Measurements from ENCODE around the gene INPP4B.
A peak's percentile ranks its signal among the peaks of the same experiment; 100 is the strongest.
"Not testable (repeated sequence)": the region's sequence is repeated elsewhere in the genome, so short reads cannot be mapped to it uniquely, and the experiment has no call there.

The INPP4B gene

GRCh38 chr4:142085513-142086292, 760.4 kb downstream of the INPP4B start:
- peaks cover 22% of the 10 kb centered on the region for H3K4me1 ChIP-seq (ENCODE audit: control insufficient read depth, insufficient read depth, low read length)
- H3K27me3 ChIP-seq (ENCODE audit: control insufficient read depth, insufficient read depth, low read length): no peaks in the 10 kb centered on the region
- no peak overlapping the region for H3K4me2 ChIP-seq (ENCODE audit: low read length)
- H3K4me3 ChIP-seq (ENCODE audit: low read length): no peak overlapping the region
- no peak overlapping the region for H3K9ac ChIP-seq (ENCODE audit: low read depth, low read length)
- H3K36me3 ChIP-seq (ENCODE audit: insufficient read depth, low read length): no peaks in the 10 kb centered on the region
- H3K9me3 ChIP-seq (replicated peaks; ENCODE audit: low read length): no peaks in the 10 kb centered on the region

- Histone ChIP-seq H3K4me3 (ENCODE audit: low read length) (no peak overlapping the region), H3K4me2 (ENCODE audit: low read length) (no peak overlapping the region), H3K9ac (ENCODE audit: low read depth, low read length) (no peak overlapping the region), H3K36me3 (ENCODE audit: insufficient read depth, low read length) (no peaks in the 10 kb centered on the region), H3K27me3 (ENCODE audit: control insufficient read depth, insufficient read depth, low read length) (no peaks in the 10 kb centered on the region), H3K4me1 (ENCODE audit: control insufficient read depth, insufficient read depth, low read length) (no peaks in the 10 kb centered on the region), H3K9me3 (replicated peaks; ENCODE audit: low read length) (no peaks in the 10 kb centered on the region)
These were observed 762.8 kb downstream of the INPP4B start for GRCh38 chr4:142083264-142083663.

GRCh38 chr4:142081025-142081424, 765.1 kb downstream of the INPP4B start:
- Histone ChIP-seq H3K4me1 (ENCODE audit: control insufficient read depth, insufficient read depth, low read length) (no peaks in the 10 kb centered on the region), H3K27me3 (ENCODE audit: control insufficient read depth, insufficient read depth, low read length) (no peaks in the 10 kb centered on the region), H3K9ac (ENCODE audit: low read depth, low read length) (no peak overlapping the region), H3K36me3 (ENCODE audit: insufficient read depth, low read length) (no peaks in the 10 kb centered on the region), H3K4me3 (ENCODE audit: low read length) (no peak overlapping the region), H3K4me2 (ENCODE audit: low read length) (no peak overlapping the region), H3K9me3 (replicated peaks; ENCODE audit: low read length) (no peaks in the 10 kb centered on the region)

- no peaks in the 10 kb centered on the region for H3K27me3 ChIP-seq (ENCODE audit: control insufficient read depth, insufficient read depth, low read length)
- H3K4me2 ChIP-seq (ENCODE audit: low read length): no peak overlapping the region
- no peaks in the 10 kb centered on the region for H3K4me1 ChIP-seq (ENCODE audit: control insufficient read depth, insufficient read depth, low read length)
- no peak overlapping the region for H3K9ac ChIP-seq (ENCODE audit: low read depth, low read length)
- no peaks in the 10 kb centered on the region for H3K36me3 ChIP-seq (ENCODE audit: insufficient read depth, low read length)
- no peak overlapping the region for H3K4me3 ChIP-seq (ENCODE audit: low read length)
- no peaks in the 10 kb centered on the region for H3K9me3 ChIP-seq (replicated peaks; ENCODE audit: low read length)
These were observed 766.1 kb downstream of the INPP4B start for GRCh38 chr4:142079959-142080358.

- Histone ChIP-seq H3K4me2 (ENCODE audit: low read length) (no peak overlapping the region), H3K27me3 (ENCODE audit: control insufficient read depth, insufficient read depth, low read length) (no peaks in the 10 kb centered on the region), H3K4me3 (ENCODE audit: low read length) (no peak overlapping the region), H3K9ac (ENCODE audit: low read depth, low read length) (no peak overlapping the region), H3K4me1 (ENCODE audit: control insufficient read depth, insufficient read depth, low read length) (no peaks in the 10 kb centered on the region), H3K9me3 (replicated peaks; ENCODE audit: low read length) (no peaks in the 10 kb centered on the region), H3K36me3 (ENCODE audit: insufficient read depth, low read length) (no peaks in the 10 kb centered on the region)
These were observed 769.1 kb downstream of the INPP4B start for GRCh38 chr4:142077048-142077447.

- not testable (repeated sequence) for H3K9ac ChIP-seq (ENCODE audit: low read depth, low read length); H3K4me2 ChIP-seq (ENCODE audit: low read length); H3K4me3 ChIP-seq (ENCODE audit: low read length); H3K4me1 ChIP-seq (ENCODE audit: control insufficient read depth, insufficient read depth, low read length); H3K27me3 ChIP-seq (ENCODE audit: control insufficient read depth, insufficient read depth, low read length); H3K9me3 ChIP-seq (replicated peaks; ENCODE audit: low read length); H3K36me3 ChIP-seq (ENCODE audit: insufficient read depth, low read length)
These were observed 777.8 kb downstream of the INPP4B start for GRCh38 chr4:142068304-142068703.

GRCh38 chr4:142066562-142066961, 779.5 kb downstream of the INPP4B start:
- H3K4me2 ChIP-seq (ENCODE audit: low read length); H3K9ac ChIP-seq (ENCODE audit: low read depth, low read length); H3K27me3 ChIP-seq (ENCODE audit: control insufficient read depth, insufficient read depth, low read length); H3K9me3 ChIP-seq (replicated peaks; ENCODE audit: low read length); H3K36me3 ChIP-seq (ENCODE audit: insufficient read depth, low read length); H3K4me1 ChIP-seq (ENCODE audit: control insufficient read depth, insufficient read depth, low read length); H3K4me3 ChIP-seq (ENCODE audit: low read length): not testable (repeated sequence)

- no peaks in the 10 kb centered on the region for H3K9me3 ChIP-seq (replicated peaks; ENCODE audit: low read length)
- H3K27me3 ChIP-seq (ENCODE audit: control insufficient read depth, insufficient read depth, low read length): no peaks in the 10 kb centered on the region
- no peak overlapping the region for H3K4me2 ChIP-seq (ENCODE audit: low read length)
- no peak overlapping the region for H3K9ac ChIP-seq (ENCODE audit: low read depth, low read length)
- H3K4me1 ChIP-seq (ENCODE audit: control insufficient read depth, insufficient read depth, low read length): no peaks in the 10 kb centered on the region
- no peak overlapping the region for H3K4me3 ChIP-seq (ENCODE audit: low read length)
- no peaks in the 10 kb centered on the region for H3K36me3 ChIP-seq (ENCODE audit: insufficient read depth, low read length)
These were observed 780.9 kb downstream of the INPP4B start for GRCh38 chr4:142065086-142065647.

GRCh38 chr4:142064181-142064580, 781.9 kb downstream of the INPP4B start:
- H3K4me1 ChIP-seq (ENCODE audit: control insufficient read depth, insufficient read depth, low read length): no peaks in the 10 kb centered on the region
- no peak overlapping the region for H3K9ac ChIP-seq (ENCODE audit: low read depth, low read length)
- H3K9me3 ChIP-seq (replicated peaks; ENCODE audit: low read length): no peaks in the 10 kb centered on the region
- H3K4me3 ChIP-seq (ENCODE audit: low read length): no peak overlapping the region
- no peak overlapping the region for H3K4me2 ChIP-seq (ENCODE audit: low read length)
- H3K36me3 ChIP-seq (ENCODE audit: insufficient read depth, low read length): no peaks in the 10 kb centered on the region
- H3K27me3 ChIP-seq (ENCODE audit: control insufficient read depth, insufficient read depth, low read length): no peaks in the 10 kb centered on the region

GRCh38 chr4:142045996-142046395, 800.1 kb downstream of the INPP4B start:
- H3K4me2 ChIP-seq (ENCODE audit: low read length): no peak overlapping the region
- H3K9me3 ChIP-seq (replicated peaks; ENCODE audit: low read length): no peaks in the 10 kb centered on the region
- no peaks in the 10 kb centered on the region for H3K27me3 ChIP-seq (ENCODE audit: control insufficient read depth, insufficient read depth, low read length)
- H3K9ac ChIP-seq (ENCODE audit: low read depth, low read length): no peak overlapping the region
- no peaks in the 10 kb centered on the region for H3K36me3 ChIP-seq (ENCODE audit: insufficient read depth, low read length)
- H3K4me3 ChIP-seq (ENCODE audit: low read length): no peak overlapping the region
- H3K4me1 ChIP-seq (ENCODE audit: control insufficient read depth, insufficient read depth, low read length): peaks cover 20% of the 10 kb centered on the region

GRCh38 chr4:142044271-142044670, 801.8 kb downstream of the INPP4B start:
- Histone ChIP-seq H3K4me2 (ENCODE audit: low read length) (no peak overlapping the region), H3K4me1 (ENCODE audit: control insufficient read depth, insufficient read depth, low read length) (peaks cover 20% of the 10 kb centered on the region), H3K9me3 (replicated peaks; ENCODE audit: low read length) (no peaks in the 10 kb centered on the region), H3K4me3 (ENCODE audit: low read length) (no peak overlapping the region), H3K9ac (ENCODE audit: low read depth, low read length) (no peak overlapping the region), H3K27me3 (ENCODE audit: control insufficient read depth, insufficient read depth, low read length) (no peaks in the 10 kb centered on the region), H3K36me3 (ENCODE audit: insufficient read depth, low read length) (no peaks in the 10 kb centered on the region)

- Histone ChIP-seq H3K9ac (ENCODE audit: low read depth, low read length) (no peak overlapping the region), H3K4me1 (ENCODE audit: control insufficient read depth, insufficient read depth, low read length) (peaks cover 20% of the 10 kb centered on the region), H3K9me3 (replicated peaks; ENCODE audit: low read length) (no peaks in the 10 kb centered on the region), H3K4me2 (ENCODE audit: low read length) (peak overlapping the region; percentile 39), H3K4me3 (ENCODE audit: low read length) (no peak overlapping the region), H3K36me3 (ENCODE audit: insufficient read depth, low read length) (no peaks in the 10 kb centered on the region), H3K27me3 (ENCODE audit: control insufficient read depth, insufficient read depth, low read length) (no peaks in the 10 kb centered on the region)
These were observed 802.6 kb downstream of the INPP4B start for GRCh38 chr4:142043509-142043908.
